LoVo (cell line): Measurements from ENCODE around the gene POLR3F.
"Not testable (repeated sequence)": the region's sequence is repeated elsewhere in the genome, so short reads cannot be mapped to it uniquely, and the experiment has no call there.

ENCODE experiments used
- DNase-seq: peaks from one replicate; pipeline ENCODE4 v3.0.0-alpha.2; 2016; ENCODE audit warnings: low spot score

POLR3F gene

DNA sequence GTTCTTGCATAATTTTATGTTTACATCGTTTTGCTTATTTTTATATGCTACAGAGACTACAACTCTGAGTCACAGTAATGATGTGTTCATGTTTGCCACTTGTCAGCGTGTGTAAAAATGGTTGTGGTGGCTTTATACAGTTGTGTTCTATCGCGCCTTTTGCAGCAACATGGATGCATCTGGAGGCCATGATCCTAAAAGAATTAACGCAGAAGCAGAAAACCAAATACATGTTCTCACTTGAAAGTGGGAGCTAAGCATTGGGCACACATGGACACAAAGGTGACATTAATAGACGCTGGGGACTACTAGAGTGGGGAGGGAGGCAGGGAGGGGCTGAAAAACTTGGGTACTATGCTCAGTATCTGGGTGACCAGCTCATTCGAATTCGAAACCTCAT, 39.6 kb downstream of the POLR3F start:
- DNase-seq, result no peak

DNA sequence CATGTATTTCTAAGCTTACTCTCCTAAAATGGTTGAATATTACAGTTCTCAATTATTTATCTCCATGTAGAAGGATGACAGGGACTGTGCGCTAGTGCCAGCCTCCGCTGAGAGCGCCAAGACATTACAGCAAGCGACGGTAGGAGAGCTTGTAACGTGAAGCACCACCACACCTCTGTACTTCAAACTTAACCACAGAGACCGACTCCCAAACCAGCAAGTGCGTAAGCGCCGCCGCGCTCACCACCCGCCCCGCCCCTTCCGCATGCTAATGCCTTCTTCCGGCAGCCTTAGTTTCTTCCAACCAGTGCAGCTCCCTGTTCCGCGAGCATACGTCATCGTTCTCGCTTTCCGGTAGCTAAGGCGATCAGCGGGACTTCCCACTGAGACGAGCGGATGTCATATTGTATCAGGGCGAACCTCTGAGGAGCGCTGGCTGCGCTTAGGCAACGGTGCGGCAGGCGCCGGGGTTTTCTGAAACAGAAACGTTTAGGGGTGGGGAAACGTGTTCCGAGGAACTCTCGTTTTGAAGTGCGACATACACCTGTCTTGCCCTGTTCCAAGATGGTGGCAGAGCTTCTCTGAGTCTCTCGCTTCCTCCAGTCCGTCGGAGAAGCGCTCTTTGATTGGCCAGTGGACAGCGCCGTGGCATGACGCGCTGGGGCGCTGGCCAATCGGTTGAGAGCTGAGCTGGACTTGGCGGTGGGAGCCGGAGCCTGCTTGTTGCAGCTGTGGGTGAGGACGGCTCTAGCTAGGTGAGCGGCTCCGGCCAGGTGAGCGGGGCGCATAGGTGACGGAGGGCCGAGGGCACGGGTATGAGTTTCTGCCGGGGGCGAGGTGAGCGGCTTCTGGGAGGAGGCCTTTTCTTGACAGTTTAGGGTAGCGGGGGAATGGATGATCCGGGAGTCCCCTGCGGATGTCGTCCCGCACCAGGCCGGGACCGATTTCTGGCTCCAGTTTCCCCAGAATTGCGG, 40.3 kb downstream of the POLR3F start, which contains the start of gene SEC23B:
Gene SEC23B (plus strand): TSS at position 723 of the 974 bp plus-strand sequence. CDS start 2,896 bp downstream, outside the sequence.
- peak; percentile 97 for DNase-seq

DNA sequence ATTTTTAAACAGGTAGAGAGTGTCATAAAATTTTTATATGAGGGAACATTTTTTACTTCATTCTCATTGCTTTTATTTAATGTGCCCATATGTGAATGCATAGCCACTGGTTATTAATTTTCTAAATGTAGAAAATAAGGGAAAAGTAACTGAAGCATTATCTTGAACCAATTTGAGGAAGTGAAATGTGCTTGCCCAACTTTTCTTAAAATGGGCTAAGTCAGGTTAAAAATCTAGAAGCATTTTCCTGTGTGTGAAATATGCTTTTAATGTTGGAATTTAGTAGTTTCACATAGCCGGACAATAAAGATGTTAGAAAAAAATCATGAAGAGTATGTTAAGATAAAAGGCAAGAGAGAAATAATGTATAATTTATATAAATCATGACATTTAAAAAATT, 44.4 kb downstream of the POLR3F start:
- DNase-seq, result no peak

DNA sequence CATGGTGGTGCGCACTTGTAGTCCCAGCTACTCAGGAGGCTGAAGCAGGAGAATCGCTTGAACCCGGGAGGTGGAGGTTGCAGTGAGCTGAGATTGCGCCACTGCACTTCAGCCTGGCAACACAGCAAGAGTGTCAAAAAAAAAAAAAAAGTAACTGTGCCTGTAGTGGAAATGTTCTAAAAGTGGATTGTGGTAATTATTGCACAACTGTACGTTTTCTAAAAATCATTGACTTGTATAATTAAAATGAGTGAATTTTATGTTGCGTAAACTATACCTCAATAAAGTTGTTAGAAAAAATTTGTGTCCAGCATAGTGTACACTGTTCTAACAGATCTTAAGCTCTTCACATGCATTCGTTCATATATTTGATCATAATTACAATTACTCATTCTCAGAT, 46.0 kb downstream of the POLR3F start:
- DNase-seq, result no peak

DNA sequence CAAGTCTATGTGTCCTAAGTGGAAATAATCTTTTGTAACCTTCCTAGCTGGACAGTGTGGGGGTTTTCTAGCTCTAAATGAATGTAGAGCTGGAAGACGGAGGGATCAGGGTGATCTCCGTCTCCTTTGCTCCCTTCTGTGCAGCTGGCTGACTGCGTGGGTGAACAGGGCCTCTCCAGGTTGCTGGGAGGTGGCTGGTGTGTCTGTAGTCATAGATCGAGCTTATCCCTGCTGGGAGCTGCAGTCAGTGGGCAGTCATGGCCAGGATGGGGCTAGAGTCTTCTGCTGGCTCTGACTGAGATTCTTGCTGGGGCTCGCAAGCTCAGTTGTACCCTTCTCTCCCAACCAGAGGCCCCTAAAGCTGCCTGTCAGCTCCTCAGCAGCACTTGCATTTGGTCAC, 46.9 kb downstream of the POLR3F start:
- no peak for DNase-seq

DNA sequence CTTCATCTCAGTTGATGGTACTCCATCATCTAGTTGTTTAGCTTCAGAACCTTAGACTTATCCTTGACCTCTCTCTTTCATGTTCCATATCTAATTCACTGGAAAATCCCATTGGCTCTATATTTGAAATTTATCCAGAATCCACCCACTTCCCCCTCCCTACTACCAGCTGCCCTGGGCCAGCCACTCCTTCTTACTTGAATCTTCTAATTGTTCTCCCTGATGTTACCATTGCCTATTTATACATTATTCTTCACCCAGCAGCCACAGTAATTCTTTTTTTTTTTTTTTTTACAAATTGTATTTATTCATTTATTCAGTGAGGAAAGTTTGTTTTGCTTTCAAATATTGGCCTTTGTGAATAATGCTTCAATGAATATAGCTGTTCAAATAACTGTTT, 48.8 kb downstream of the POLR3F start:
- DNase-seq, result no peak

DNA sequence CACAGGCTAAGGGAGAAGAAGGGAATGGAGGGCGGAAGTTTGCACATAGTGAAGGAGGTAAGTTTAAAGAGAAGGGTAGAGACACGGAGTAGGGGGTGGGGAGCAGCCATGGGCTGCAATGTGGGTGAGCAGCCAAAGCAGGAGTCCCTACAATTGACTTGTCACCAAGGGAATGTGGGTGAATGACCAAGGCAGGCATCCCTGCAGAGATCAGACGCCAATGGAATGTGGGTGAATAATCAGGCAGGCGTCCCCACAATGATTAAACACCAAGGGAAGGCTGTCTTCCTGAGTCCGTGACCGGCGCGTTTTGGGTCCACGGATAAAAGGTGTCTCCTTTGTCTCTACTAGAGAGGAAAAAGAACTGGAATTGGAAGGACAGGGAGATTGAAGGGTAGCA, 54.9 kb downstream of the POLR3F start:
- DNase-seq, result not testable (repeated sequence)

DNA sequence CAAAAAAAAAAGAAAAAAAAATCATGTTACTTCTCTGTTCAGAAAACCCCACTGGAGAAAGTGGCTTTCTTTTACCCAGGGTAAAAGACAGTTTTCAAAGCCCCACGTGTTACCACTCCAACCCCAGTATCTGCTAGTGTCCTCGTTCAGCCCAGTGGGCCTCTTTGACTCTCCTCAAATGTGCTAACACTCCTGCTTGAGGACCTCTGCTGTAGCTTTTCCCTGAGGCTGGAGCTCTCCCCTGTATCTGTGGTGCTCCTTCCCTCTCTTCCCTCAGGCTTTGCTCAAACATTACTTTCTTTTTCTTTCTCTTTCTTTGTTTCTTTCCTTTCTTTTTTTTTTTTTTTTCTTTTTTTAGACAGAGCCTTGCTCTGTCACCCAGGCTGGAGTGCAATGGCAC, 55.9 kb downstream of the POLR3F start:
- no peak for DNase-seq

DNA sequence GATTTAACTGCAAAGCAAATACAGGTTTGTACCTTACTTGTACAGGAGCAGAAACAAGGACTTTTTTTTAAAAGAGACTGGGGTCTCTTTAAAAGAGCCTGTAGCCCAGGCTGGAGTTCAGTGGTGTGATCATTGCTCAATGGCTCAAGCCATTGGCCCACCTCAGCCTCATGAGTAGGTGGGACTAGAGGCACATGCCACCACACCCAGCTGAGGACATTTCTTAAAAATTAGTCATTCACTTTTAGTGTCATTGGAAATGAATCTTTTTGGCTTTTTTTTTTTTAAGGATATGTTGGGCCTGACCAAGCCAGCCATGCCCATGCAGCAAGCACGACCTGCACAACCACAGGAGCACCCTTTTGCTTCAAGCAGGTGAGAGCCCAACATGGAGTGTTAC, 57.5 kb downstream of the POLR3F start:
- no peak for DNase-seq

DNA sequence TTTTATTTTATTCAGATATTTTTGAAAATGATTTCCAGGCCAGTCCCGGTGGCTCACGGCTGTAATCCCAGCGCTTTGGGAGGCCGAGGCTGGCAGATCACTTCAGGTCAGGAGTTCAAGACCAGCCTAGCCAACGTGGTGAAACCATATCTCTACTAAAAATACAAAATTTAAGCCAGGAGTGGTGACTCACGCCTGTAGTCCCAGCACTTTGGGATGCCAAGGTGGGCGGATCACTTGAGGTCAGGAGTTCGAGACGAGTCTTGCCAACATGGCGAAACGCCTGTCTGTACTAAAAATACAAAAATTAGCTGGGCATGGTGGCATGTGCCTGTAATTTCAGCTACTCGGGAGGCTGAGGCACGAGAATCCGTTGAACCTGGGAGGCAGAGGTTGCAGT, 59.6 kb downstream of the POLR3F start:
- not testable (repeated sequence) for DNase-seq

DNA sequence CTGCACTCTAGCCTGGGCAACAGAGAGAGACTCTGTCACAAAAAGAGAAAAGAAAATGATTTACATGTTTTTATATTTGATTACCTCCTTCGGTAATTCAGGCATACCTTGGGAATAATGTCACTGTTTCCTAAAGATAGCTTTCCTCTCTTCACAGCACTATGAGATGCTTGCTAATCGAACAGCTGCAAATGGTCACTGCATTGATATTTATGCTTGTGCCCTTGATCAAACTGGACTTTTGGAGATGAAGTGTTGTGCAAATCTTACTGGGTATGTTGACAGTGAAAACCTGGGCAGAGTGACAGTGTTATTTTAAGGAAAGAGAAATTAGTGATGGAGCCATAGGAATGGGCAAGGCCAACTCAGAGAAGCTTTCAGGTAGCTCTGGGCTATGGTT, 60.1 kb downstream of the POLR3F start:
- DNase-seq, result no peak

DNA sequence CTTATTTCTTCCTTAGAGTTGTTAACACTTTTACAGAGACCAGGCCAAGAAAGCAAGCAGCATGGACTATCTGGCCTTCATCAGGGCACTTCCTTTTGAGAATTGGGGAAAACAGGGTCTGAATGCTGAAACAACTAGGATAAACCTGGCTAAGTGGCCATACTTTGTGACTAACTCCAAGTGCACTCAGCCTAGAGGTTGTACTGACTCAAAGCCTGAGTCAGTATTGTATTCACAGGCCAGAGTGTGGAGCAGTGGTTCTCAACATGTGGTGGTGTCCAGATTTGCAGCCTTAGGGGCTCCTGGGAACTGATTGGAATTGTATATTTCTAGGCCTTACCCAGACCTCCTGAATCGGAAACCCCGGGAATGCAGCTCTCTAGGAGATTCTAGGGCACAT, 60.6 kb downstream of the POLR3F start:
- DNase-seq, result no peak

DNA sequence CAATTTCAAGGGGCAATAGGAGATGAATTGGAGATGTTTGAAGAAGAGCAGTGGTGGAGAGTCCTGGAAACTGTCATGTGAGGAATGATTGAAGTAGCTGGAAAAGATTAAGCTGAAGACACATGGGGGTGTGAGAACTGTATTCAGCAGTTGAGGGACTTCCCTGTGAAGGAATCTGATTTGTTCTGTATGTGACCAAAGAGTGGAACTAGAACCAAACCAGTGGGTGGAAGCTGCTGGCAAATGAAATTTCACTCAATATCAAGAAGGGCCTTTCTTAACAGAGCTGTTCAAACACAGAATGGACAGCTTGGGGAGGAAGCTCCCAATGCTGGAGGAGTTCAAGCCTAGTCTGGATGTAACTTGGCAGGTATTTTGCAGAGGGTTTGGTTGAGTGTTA, 61.9 kb downstream of the POLR3F start:
- no peak for DNase-seq

DNA sequence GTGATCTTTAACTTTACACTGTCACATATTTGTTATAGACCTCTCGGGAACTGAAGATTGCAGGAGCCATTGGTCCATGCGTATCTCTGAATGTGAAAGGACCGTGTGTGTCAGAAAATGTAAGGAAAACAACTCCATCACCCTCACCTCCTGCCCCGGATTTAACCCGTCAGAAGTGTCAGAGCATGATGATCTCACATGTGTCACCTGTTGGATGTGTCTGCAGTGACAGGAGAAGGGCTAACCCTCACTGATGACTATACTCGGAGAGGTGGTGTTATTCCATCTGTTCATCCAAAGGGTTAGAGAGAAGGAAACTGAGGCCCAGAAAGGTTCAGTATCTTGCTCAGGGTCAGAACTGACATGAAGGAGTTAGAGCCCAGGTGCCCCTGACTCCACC, 65.4 kb downstream of the POLR3F start:
- DNase-seq, result no peak

DNA sequence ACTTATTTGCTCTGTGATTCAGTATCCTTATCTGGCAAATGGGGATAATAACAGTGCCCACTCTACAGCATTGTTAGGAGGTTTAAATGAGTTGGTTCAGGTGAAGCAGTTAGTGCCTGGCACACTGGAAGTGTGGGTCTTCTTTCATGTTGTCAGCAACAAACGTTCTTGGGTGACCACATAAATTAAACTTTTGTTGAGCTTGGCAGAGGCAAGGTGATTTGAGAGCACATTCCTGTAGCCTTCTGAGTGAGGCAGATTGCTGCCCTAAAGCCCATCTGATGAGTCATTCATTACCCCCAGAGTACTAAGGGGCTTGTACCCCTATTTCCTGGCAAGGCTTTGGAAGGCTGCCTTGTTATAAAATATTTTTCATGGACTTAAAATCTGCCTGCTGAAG, 66.3 kb downstream of the POLR3F start:
- DNase-seq, result no peak

DNA sequence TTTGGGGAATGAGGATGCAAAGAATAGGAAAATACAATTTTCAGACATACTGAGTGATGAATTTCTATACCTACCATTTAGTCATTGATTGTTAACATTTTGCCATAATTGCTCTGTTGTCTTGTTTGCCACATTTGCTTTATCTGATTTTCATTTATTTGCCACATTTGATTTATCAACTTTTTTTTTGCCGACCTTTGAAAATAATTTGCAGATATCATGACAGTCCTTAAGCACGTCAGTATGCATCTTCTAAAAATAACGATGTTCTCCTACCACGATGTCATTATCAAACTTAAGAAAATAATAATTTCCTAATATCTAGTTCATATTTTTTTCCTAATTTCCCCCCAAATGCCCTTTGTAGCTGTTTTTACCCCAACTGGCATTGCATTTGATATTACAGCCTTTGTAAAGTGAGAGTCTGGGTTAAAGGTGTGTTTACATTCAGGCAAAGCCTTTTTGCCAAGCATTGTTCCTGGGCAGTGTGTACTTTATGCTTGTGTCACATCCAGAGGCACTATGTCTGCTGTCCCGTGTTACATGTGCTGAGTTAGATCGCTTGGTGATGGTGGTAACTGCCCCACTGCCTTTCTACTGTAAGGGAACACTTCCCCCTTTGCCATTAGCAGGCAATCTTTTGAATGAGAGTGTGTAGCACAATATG, 66.9 kb downstream of the POLR3F start:
- DNase-seq, result no peak
